ENCODE results near the gene USP33. TPM values are rescaled to one million over a fixed set of nuclear protein-coding genes. Genes with fewer than 3 reads are reported as not detected.

Gene USP33
- total and polyA plus RNA-seq, 9 of the 15 experiments (the other 6 are each of a cell fraction or from before 2014, with no cell fraction given): 22.4 to 83.5 (median 44.7) TPM

DNA sequence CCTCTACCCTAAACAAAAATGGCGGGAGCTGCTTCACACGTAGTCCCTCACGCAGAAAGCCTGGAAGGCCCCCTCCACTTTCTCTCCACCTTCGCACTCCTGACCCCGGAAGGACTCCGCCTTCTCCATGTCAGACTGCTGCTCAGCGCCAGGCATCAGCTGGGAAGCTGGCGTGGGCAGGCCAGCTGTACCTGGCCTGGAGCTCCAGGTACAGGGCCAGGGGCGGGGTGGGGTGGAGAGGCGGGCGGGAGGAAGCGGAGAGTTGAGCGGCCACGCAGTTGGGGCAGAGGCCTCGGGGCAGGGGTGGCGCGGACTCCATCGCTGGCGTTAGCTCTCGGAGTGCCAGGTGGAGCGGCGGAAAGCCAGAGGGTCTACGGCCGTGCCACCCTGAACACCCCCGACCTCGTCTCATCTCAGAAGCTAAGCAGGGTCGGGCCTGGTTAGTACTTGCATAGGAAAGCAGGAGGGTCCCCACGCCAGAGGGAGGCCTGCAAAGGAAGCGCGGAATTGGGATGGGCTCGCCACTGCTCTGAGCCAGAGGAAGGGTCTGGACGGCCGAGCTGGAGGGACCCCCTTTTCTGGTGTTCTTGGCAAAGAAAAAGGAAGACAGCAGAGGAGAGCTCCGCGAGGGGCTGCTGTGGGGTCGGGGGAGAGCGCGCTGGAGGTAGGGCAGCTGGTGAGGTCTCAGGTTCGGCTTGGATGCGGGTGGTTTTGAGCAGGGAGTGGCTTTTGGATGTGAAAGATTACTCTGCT, 20.1 kb upstream of the USP33 start, which contains the start of gene MIGA1 (continued):
- TF ChIP-seq, protein P1, sequence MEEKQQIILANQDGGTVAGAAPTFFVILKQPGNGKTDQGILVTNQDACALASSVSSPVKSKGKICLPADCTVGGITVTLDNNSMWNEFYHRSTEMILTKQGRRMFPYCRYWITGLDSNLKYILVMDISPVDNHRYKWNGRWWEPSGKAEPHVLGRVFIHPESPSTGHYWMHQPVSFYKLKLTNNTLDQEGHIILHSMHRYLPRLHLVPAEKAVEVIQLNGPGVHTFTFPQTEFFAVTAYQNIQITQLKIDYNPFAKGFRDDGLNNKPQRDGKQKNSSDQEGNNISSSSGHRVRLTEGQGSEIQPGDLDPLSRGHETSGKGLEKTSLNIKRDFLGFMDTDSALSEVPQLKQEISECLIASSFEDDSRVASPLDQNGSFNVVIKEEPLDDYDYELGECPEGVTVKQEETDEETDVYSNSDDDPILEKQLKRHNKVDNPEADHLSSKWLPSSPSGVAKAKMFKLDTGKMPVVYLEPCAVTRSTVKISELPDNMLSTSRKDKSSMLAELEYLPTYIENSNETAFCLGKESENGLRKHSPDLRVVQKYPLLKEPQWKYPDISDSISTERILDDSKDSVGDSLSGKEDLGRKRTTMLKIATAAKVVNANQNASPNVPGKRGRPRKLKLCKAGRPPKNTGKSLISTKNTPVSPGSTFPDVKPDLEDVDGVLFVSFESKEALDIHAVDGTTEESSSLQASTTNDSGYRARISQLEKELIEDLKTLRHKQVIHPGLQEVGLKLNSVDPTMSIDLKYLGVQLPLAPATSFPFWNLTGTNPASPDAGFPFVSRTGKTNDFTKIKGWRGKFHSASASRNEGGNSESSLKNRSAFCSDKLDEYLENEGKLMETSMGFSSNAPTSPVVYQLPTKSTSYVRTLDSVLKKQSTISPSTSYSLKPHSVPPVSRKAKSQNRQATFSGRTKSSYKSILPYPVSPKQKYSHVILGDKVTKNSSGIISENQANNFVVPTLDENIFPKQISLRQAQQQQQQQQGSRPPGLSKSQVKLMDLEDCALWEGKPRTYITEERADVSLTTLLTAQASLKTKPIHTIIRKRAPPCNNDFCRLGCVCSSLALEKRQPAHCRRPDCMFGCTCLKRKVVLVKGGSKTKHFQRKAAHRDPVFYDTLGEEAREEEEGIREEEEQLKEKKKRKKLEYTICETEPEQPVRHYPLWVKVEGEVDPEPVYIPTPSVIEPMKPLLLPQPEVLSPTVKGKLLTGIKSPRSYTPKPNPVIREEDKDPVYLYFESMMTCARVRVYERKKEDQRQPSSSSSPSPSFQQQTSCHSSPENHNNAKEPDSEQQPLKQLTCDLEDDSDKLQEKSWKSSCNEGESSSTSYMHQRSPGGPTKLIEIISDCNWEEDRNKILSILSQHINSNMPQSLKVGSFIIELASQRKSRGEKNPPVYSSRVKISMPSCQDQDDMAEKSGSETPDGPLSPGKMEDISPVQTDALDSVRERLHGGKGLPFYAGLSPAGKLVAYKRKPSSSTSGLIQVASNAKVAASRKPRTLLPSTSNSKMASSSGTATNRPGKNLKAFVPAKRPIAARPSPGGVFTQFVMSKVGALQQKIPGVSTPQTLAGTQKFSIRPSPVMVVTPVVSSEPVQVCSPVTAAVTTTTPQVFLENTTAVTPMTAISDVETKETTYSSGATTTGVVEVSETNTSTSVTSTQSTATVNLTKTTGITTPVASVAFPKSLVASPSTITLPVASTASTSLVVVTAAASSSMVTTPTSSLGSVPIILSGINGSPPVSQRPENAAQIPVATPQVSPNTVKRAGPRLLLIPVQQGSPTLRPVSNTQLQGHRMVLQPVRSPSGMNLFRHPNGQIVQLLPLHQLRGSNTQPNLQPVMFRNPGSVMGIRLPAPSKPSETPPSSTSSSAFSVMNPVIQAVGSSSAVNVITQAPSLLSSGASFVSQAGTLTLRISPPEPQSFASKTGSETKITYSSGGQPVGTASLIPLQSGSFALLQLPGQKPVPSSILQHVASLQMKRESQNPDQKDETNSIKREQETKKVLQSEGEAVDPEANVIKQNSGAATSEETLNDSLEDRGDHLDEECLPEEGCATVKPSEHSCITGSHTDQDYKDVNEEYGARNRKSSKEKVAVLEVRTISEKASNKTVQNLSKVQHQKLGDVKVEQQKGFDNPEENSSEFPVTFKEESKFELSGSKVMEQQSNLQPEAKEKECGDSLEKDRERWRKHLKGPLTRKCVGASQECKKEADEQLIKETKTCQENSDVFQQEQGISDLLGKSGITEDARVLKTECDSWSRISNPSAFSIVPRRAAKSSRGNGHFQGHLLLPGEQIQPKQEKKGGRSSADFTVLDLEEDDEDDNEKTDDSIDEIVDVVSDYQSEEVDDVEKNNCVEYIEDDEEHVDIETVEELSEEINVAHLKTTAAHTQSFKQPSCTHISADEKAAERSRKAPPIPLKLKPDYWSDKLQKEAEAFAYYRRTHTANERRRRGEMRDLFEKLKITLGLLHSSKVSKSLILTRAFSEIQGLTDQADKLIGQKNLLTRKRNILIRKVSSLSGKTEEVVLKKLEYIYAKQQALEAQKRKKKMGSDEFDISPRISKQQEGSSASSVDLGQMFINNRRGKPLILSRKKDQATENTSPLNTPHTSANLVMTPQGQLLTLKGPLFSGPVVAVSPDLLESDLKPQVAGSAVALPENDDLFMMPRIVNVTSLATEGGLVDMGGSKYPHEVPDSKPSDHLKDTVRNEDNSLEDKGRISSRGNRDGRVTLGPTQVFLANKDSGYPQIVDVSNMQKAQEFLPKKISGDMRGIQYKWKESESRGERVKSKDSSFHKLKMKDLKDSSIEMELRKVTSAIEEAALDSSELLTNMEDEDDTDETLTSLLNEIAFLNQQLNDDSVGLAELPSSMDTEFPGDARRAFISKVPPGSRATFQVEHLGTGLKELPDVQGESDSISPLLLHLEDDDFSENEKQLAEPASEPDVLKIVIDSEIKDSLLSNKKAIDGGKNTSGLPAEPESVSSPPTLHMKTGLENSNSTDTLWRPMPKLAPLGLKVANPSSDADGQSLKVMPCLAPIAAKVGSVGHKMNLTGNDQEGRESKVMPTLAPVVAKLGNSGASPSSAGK (IDR thresholded peaks at IDR 0.05): peak; percentile 28; the same call in 1 of the 2 replicates
- TF ChIP-seq CXXC5 (CRISPR knock-in tag; IDR thresholded peaks at IDR 0.05): peak; percentile 100
- TF ChIP-seq ELF4 (CRISPR knock-in tag; IDR thresholded peaks at IDR 0.05): no peak
- no peak for TF ChIP-seq TRIM28 (IDR thresholded peaks at IDR 0.05)
- TF ChIP-seq MTA2 (IDR thresholded peaks at IDR 0.05; ENCODE audit: low read depth): peak; percentile 81
- no peak for TF ChIP-seq ZNF311 (CRISPR knock-in tag; IDR thresholded peaks at IDR 0.05)
- TF ChIP-seq BACH1 (tag; IDR thresholded peaks at IDR 0.05): no peak
- TF ChIP-seq, protein P2, sequence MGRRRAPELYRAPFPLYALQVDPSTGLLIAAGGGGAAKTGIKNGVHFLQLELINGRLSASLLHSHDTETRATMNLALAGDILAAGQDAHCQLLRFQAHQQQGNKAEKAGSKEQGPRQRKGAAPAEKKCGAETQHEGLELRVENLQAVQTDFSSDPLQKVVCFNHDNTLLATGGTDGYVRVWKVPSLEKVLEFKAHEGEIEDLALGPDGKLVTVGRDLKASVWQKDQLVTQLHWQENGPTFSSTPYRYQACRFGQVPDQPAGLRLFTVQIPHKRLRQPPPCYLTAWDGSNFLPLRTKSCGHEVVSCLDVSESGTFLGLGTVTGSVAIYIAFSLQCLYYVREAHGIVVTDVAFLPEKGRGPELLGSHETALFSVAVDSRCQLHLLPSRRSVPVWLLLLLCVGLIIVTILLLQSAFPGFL (CRISPR knock-in tag; IDR thresholded peaks at IDR 0.05): 0 out of 2 replicates have a peak, but pooled peaks have one; percentile 59
- peak; percentile 90 for TF ChIP-seq HCFC1 (IDR thresholded peaks at IDR 0.05; ENCODE audit: low read depth, low read length)
- TF ChIP-seq MCM2 (IDR thresholded peaks at IDR 0.05; ENCODE audit: low read depth): no peak
- no peak for TF ChIP-seq ZNF347 (CRISPR knock-in tag; IDR thresholded peaks at IDR 0.05; ENCODE audit: low read depth)
- no peak for TF ChIP-seq TAF7 (tag; IDR thresholded peaks at IDR 0.05)
- no peak for TF ChIP-seq ZFP1 (CRISPR knock-in tag; IDR thresholded peaks at IDR 0.05)
- peak; percentile 92 for TF ChIP-seq ZFX (CRISPR knock-in tag; IDR thresholded peaks at IDR 0.05)
- peak; percentile 62 for TF ChIP-seq ZBTB7A (IDR thresholded peaks at IDR 0.05; ENCODE audit: borderline replicate concordance, control insufficient read depth, low read depth, low read length)
- peak; percentile 96 for TF ChIP-seq GABPA (tag; conservative IDR thresholded peaks at IDR 0.05; ENCODE audit: low read depth)
- TF ChIP-seq DDX20 (tag; IDR thresholded peaks at IDR 0.05; ENCODE audit: low read depth): no peak
